ENCODE measurements around the gene WNT6. TPM values are rescaled to one million over a fixed set of nuclear protein-coding genes. Genes with fewer than 3 reads are reported as not detected.

WNT6 gene
- total RNA-seq, 2 donors from 2014 or later, result not detected

DNA sequence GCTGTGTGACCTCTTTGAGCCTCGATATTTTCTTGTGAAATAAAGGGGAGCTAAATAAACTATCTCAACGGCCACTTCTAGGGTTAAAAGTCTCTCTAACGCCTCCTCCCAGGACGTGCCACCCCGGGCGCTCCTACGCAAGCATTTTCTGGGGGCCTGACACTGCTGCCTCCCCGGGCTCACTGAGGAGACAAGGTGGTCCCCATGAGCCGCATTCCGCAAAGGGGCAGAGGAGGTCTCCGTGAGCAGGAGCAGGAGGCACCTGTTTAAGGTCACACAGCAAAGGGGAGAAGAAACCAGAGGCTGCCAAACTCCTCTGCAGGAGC is 20.1 kb downstream of the WNT6 start:
- DNase-seq, result no peak
- Mint-ChIP-seq H3K9me3 (peaks cover 3% of the 10 kb centered on the region), H3K36me3 (ENCODE audit: low read depth) (no peaks in the 10 kb centered on the region), H3K4me1 (peaks cover 6% of the 10 kb centered on the region), H3K27me3 (ENCODE audit: insufficient read depth) (peaks cover 98% of the 10 kb centered on the region), H3K4me3 (peak overlapping the region; percentile 41), H3K27ac (no peak overlapping the region)
- H3K4me3 ChIP-seq (ENCODE audit: low read length), result no peak overlapping the region
- H3K27ac ChIP-seq (ENCODE audit: low read depth, low read length), result no peak overlapping the region
- no peaks in the 10 kb centered on the region for H3K4me1 ChIP-seq (ENCODE audit: control insufficient read depth, insufficient read depth, low read length)
- H3K27me3 ChIP-seq (ENCODE audit: control insufficient read depth, insufficient read depth, low read length, poor library complexity, severe bottlenecking), result peaks cover 96% of the 10 kb centered on the region
- TF ChIP-seq, protein P1, sequence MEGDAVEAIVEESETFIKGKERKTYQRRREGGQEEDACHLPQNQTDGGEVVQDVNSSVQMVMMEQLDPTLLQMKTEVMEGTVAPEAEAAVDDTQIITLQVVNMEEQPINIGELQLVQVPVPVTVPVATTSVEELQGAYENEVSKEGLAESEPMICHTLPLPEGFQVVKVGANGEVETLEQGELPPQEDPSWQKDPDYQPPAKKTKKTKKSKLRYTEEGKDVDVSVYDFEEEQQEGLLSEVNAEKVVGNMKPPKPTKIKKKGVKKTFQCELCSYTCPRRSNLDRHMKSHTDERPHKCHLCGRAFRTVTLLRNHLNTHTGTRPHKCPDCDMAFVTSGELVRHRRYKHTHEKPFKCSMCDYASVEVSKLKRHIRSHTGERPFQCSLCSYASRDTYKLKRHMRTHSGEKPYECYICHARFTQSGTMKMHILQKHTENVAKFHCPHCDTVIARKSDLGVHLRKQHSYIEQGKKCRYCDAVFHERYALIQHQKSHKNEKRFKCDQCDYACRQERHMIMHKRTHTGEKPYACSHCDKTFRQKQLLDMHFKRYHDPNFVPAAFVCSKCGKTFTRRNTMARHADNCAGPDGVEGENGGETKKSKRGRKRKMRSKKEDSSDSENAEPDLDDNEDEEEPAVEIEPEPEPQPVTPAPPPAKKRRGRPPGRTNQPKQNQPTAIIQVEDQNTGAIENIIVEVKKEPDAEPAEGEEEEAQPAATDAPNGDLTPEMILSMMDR (conservative IDR thresholded peaks at IDR 0.05), result no peak
- no peak overlapping the region for H3K9ac ChIP-seq (ENCODE audit: extremely low read depth, low read length, poor library complexity, severe bottlenecking)
- WGBS, 2 experiments (ENCODE audit: insufficient coverage in 1 of 2, insufficient read length in 1 of 2), result 17 to 18% methylated on average over 10 to 11 of the region's 11 CpGs
- no peaks in the 10 kb centered on the region for H3K36me3 ChIP-seq (ENCODE audit: control insufficient read depth, insufficient read depth, low read length)
- peaks cover 8% of the 10 kb centered on the region for H3K9me3 ChIP-seq (ENCODE audit: control insufficient read depth, low read length)

DNA sequence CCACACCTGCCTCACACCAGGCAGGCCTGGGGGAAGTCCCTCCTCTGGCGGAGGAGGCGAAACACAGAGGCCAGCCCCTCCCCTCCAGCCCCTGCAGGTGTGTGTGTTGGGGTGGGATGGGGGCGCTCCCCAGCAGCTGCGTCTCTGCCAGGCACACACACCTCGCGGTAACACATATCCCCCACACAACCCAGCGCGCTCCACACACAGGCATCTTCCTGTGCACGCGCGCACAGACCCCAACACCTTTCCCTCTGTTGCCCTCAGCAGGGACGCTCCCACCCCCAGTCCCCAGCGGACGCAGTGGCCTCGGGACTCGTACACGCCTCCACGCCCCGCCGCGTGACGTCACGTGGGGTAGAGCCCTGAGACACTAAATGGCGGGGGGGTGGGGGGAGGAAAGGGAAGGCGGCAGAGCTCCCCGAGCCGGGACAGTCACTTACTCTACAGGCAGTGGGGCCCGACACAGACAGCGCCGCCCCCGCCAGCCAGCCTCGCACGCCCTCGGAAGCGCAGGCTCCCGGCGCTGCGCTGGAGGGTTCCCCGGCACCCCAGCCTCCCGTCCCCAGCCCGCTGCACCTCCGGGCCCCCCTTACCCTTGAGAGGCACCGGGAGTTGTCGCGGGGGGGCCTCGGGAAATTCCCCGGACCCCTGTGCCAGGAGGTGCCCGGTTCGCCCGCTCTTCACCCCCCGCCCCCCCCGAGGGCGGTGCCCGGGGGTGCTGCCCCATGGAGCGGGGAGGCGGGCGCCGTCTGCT is 20.7 kb downstream of the WNT6 start, which contains the start of gene WNT10A:
Gene WNT10A (plus strand): TSS at position 751 of the 757 bp plus-strand sequence. CDS start 144 bp downstream, outside the sequence.
- H3K9ac ChIP-seq (ENCODE audit: extremely low read depth, low read length, poor library complexity, severe bottlenecking), result no peak within 1 kb of the TSS
- Mint-ChIP-seq H3K27me3 (ENCODE audit: insufficient read depth) (peaks cover 98% of the 10 kb centered on the region), H3K36me3 (ENCODE audit: low read depth) (no peaks in the 10 kb centered on the region), H3K4me3 (peak within 1 kb of the TSS; percentile 41), H3K9me3 (peaks cover 3% of the 10 kb centered on the region), H3K27ac (no peak within 1 kb of the TSS), H3K4me1 (peaks cover 6% of the 10 kb centered on the region)
- 3% methylated on average over 16 to 54 of the region's 58 CpGs for WGBS, 2 experiments (ENCODE audit: insufficient coverage in 1 of 2, insufficient read length in 1 of 2)
- no peaks in the 10 kb centered on the region for H3K36me3 ChIP-seq (ENCODE audit: control insufficient read depth, insufficient read depth, low read length)
- no peak within 1 kb of the TSS for H3K27ac ChIP-seq (ENCODE audit: low read depth, low read length)
- no peak within 1 kb of the TSS for H3K4me3 ChIP-seq (ENCODE audit: low read length)
- DNase-seq, result peak; percentile 77
- H3K27me3 ChIP-seq (ENCODE audit: control insufficient read depth, insufficient read depth, low read length, poor library complexity, severe bottlenecking), result peaks cover 96% of the 10 kb centered on the region
- TF ChIP-seq, protein P1 (conservative IDR thresholded peaks at IDR 0.05), result no peak
- no peaks in the 10 kb centered on the region for H3K4me1 ChIP-seq (ENCODE audit: control insufficient read depth, insufficient read depth, low read length)
- peaks cover 6% of the 10 kb centered on the region for H3K9me3 ChIP-seq (ENCODE audit: control insufficient read depth, low read length)

DNA sequence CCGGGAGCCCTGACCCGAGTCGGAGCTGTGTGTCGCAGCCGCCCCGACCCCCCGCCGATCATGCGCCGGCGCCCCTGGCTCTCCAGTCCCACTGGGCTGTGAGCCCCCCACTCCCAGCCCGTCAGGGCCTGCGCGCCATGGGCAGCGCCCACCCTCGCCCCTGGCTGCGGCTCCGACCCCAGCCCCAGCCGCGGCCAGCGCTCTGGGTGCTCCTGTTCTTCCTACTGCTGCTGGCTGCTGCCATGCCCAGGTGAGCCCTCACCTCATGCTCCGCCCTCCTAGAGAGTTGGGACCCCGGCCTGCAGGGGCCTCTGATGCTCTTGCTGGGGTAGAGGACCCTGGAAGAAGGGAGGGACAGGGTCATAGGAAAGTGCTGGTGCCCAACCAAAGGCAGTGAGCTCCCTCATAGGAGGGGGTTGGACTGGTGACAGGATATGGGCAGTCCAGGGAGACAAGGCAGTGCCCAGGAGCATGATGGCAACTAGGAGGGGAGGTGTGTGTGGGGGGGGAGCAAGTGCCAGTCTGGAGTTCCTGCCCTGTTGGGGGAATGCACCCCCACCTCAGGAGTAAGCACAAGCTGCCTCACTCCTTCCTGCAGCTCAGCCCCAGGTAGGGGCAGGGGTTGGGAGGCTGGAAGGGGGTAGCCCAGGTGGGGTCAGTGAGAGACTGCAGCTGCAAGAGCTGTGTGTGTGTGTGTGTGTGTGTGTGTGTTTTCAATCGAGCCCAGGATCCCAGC is 21.4 kb downstream of the WNT6 start:
- Histone ChIP-seq H3K4me3 (ENCODE audit: low read length) (no peak overlapping the region), H3K9me3 (ENCODE audit: control insufficient read depth, low read length) (peaks cover 5% of the 10 kb centered on the region), H3K36me3 (ENCODE audit: control insufficient read depth, insufficient read depth, low read length) (no peaks in the 10 kb centered on the region), H3K9ac (ENCODE audit: extremely low read depth, low read length, poor library complexity, severe bottlenecking) (no peak overlapping the region), H3K27ac (ENCODE audit: low read depth, low read length) (no peak overlapping the region), H3K27me3 (ENCODE audit: control insufficient read depth, insufficient read depth, low read length, poor library complexity, severe bottlenecking) (peaks cover 96% of the 10 kb centered on the region), H3K4me1 (ENCODE audit: control insufficient read depth, insufficient read depth, low read length) (no peaks in the 10 kb centered on the region)
- Mint-ChIP-seq H3K27me3 (ENCODE audit: insufficient read depth) (peaks cover 98% of the 10 kb centered on the region), H3K4me1 (peaks cover 6% of the 10 kb centered on the region), H3K9me3 (peaks cover 3% of the 10 kb centered on the region), H3K4me3 (no peak overlapping the region), H3K27ac (no peak overlapping the region), H3K36me3 (ENCODE audit: low read depth) (no peaks in the 10 kb centered on the region)
- peak; percentile 59 for DNase-seq
- WGBS, 2 experiments (ENCODE audit: insufficient coverage in 1 of 2, insufficient read length in 1 of 2), result 18 to 33% methylated on average over 1 to 24 of the region's 24 CpGs
- TF ChIP-seq, protein P1 (conservative IDR thresholded peaks at IDR 0.05), result no peak

All from endodermal cell (in vitro differentiated cells).